Natural killer cell treated with Interleukin-12 subunit alpha and Interleukin-12 subunit beta and Interleukin-15 and Interleukin-18, amount 100 ng/mL, for 72 hours (primary cell): ENCODE results near the gene OSBPL6. TPM values are rescaled to one million over a fixed set of nuclear protein-coding genes. Genes with fewer than 3 reads are reported as not detected.

Experiments
- ATAC-seq, 2 donors: fragments of 150-1000 bp; cut with Tn5 transposase in 1 of 2; sonication (Bioruptor Pico), chemical (Tn5 transposase) in 1 of 2; 2 replicates each; pipeline ENCODE4 v1.10.0; 2021
- DNase-seq: peaks from one replicate; pipeline ENCODE4 v3.0.0; 2022; ENCODE audit warnings: low spot score
- H3K27ac Mint-ChIP-seq, 2 donors: 1 replicate in 1 of 2; 2 replicates in 1 of 2; pipeline ENCODE4 v1.8.0; 2022; ENCODE audit warnings: mixed read lengths in 2 of 2, mild to moderate bottlenecking in 1 of 2, moderate library complexity in 1 of 2
- H3K27me3 Mint-ChIP-seq, 2 donors: 1 replicate in 1 of 2; 2 replicates in 1 of 2; pipeline ENCODE4 v1.8.0; 2022; ENCODE audit warnings: mixed read lengths in 2 of 2
- H3K36me3 Mint-ChIP-seq: one replicate; pipeline ENCODE4 v1.8.0; 2022; ENCODE audit warnings: mixed read lengths
- H3K4me1 Mint-ChIP-seq, 2 donors: 1 replicate in 1 of 2; 2 replicates in 1 of 2; pipeline ENCODE4 v1.8.0; 2022; ENCODE audit warnings: low read depth in 2 of 2, mixed read lengths in 2 of 2, mild to moderate bottlenecking in 1 of 2
- H3K4me3 Mint-ChIP-seq: one replicate; pipeline ENCODE4 v1.8.0; 2022; ENCODE audit warnings: mixed read lengths
- H3K9me3 Mint-ChIP-seq: 2 replicates; pipeline ENCODE4 v1.8.0; 2022; ENCODE audit warnings: mixed read lengths
- total RNA-seq, 2 donors: library from RNA; stranded (reverse); gene quantifications; one replicate each; pipeline ENCODE4 v1.2.3, GENCODE V29; 2022

OSBPL6 gene
- total RNA-seq, 2 donors from 2014 or later: 0.33 to 0.42 TPM

DNA sequence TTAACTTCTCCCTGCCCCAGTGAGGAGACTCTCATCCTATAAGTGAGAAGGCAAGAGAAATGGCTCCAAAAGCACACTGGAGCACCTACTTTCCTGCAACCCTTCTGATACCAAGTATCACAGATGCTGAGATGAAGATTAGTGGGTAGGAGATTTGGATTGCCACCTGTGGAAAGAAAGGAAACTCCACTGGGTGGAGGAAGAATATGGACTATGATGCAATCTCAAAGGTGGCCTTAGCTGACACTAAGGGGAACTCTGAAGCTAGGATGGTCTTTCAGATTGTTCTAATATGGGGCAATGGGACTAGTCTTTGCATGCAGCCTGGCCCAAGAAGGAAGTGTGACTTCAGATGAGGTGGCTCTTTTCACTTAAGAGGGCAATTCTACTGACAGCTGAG lies 235.0 kb downstream of the OSBPL6 start:
- Mint-ChIP-seq H3K4me3 (no peak overlapping the region), H3K4me1 (peaks cover 0 to 6% of the 10 kb centered on the region in 2 donors), H3K36me3 (peaks cover 29% of the 10 kb centered on the region), H3K27me3 (no peaks in the 10 kb centered on the region), H3K9me3 (no peaks in the 10 kb centered on the region), H3K27ac (no peak overlapping the region)
- DNase-seq (no peak), ATAC-seq (no peak)

DNA sequence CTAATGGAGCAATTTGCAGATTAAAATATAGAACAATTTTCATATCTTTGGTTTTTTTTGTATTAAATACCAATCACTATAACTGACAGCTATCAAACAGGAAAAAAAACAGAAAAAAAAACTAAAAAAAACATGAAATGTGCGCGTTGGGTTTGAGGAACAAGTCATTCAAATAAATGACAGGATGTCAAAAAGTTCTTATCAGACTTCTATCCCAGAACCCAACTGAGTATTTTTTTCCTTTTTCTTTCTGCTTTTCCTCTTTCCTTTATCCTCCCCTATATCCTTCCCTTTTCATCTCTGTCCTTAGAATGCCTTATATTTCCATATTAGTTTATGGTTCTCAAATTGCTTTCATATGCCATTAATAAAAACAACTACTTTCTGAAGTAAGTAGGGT lies 242.3 kb downstream of the OSBPL6 start:
- Mint-ChIP-seq H3K27ac (no peak overlapping the region), H3K36me3 (peaks cover 20% of the 10 kb centered on the region)
- ATAC-seq: no peak

DNA sequence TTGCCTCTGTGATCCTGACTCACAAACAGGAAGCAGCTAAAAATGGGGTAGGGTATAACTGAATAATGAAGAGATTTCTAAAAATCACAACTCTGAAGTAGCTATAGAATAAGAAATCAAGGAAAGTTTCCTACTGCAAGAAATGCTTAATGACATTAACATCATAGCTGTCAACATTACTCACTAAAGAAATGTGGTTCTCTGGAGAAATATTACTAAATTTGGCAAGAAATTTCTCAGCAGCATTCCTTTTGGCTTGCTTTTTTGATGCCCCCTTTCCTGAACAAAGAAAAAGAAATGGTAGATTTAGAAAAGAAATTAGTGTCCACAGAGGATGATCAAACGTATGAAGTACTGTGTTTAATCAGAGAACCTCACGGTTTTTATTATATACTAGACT lies 247.1 kb downstream of the OSBPL6 start:
- DNase-seq (no peak), ATAC-seq (no peak)
- Mint-ChIP-seq H3K36me3 (peaks cover 19% of the 10 kb centered on the region), H3K4me1 (no peaks in the 10 kb centered on the region), H3K27ac (no peak overlapping the region), H3K27me3 (no peaks in the 10 kb centered on the region), H3K4me3 (no peak overlapping the region), H3K9me3 (no peaks in the 10 kb centered on the region)

More for the DNA sequence above, 242.3 kb downstream of the OSBPL6 start:
- H3K9me3 Mint-ChIP-seq: no peaks in the 10 kb centered on the region
- no peaks in the 10 kb centered on the region for H3K27me3 Mint-ChIP-seq
- H3K4me3 Mint-ChIP-seq: no peak overlapping the region
- DNase-seq: no peak
- no peaks in the 10 kb centered on the region for H3K4me1 Mint-ChIP-seq

DNA sequence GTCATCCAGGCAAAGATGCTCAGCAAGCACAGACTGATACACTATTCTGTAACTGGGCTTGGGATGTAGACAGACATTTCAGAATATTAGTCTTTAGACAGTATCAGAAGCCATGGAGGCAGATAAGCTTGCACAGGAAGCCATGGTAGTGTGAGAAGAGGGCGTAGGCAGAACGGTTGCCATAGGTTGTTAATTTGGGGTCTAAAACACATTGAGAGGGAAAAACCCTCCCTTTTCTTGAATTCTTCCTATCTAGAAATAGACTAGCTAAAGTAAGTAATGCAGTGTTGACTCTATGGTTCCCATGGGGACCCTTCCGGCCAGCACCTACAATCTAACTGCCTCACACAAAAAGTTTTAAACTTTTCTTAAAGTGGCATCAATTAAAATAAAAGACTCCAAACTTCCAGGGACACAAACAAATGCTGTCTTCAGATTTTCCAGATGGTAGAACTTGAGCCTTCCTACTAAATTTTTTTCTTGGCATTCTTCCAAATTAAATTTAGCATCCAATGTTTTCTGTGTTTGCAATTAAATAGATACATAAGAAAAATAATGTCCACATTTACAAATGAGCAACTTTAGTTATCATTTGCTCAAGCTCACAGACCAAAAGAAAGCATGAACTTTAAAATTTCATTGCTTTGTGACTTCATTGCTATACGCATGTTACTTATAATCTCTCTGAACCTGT lies 254.8 kb downstream of the OSBPL6 start:
- Mint-ChIP-seq H3K27me3 (no peaks in the 10 kb centered on the region), H3K9me3 (no peaks in the 10 kb centered on the region), H3K27ac (peak overlapping the region in 1 of 2 donors; percentile 39), H3K4me3 (peak overlapping the region; percentile 88), H3K36me3 (peaks cover 13% of the 10 kb centered on the region), H3K4me1 (peaks cover 19 to 29% of the 10 kb centered on the region in 2 donors)
- no peak for ATAC-seq
- no peak for DNase-seq

DNA sequence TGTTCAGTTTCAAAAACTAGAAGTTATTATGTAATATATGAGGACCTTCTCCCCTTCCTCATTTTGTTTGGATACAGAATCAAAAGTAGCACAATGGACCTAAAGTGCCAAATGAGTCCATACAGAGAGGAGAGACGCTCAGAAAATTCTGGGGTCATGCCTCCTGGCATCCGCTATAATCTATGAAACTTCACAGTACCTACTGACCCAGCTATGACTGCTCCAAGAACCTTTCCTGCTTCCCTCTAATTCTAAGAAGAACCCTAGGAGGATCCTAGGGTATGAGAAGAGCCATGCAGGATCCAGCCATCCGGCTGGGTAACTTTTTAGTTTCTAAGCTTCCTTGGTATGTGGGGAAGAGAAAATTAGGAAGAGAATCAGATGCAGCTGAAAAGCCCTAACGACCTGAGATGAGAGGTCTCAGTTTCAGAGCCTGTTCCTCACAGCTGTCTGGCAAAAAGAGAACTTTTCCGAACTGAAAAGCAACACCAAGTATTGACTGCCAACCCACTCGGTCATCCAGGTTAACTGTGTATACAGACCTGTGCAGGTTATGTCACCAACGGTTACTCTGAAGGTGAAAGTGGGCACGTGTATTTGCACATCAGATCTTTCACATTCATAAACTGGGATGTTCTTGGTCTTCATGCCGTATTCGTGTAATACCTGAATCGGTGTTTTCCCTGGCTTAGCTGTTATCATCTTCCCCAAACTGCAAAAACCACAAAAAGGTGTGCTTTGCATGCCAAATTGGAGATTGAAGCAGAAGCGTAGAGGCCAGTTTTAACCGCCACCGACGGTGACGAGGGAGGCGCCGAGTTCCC lies 255.6 kb downstream of the OSBPL6 start:
- Mint-ChIP-seq H3K36me3 (peaks cover 10% of the 10 kb centered on the region), H3K9me3 (no peaks in the 10 kb centered on the region), H3K4me1 (peaks cover 19 to 29% of the 10 kb centered on the region in 2 donors), H3K27ac (peak overlapping the region; percentile 39 to 74), H3K27me3 (peaks cover 3 to 7% of the 10 kb centered on the region in 2 donors), H3K4me3 (peak overlapping the region; percentile 88)
- DNase-seq (no peak), ATAC-seq (no peak)

DNA sequence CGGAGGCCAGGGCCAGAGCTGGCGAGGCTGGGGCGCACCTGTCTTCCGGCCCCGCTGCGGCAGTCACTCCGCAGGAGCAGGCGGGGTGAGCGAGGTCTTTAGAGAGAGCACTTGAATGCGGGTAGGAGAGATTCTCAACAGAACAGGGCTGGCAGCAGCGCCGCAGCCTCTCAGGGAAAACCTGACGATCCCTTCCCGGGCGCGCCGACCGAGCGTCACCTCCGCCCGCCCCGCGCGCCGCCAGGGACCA lies 256.1 kb downstream of the OSBPL6 start:
- Mint-ChIP-seq H3K36me3 (peaks cover 7% of the 10 kb centered on the region), H3K4me1 (peaks cover 19 to 29% of the 10 kb centered on the region in 2 donors), H3K27ac (peak overlapping the region; percentile 39 to 74), H3K27me3 (peaks cover 3 to 8% of the 10 kb centered on the region in 2 donors), H3K4me3 (peak overlapping the region; percentile 88), H3K9me3 (no peaks in the 10 kb centered on the region)
- DNase-seq (no peak), ATAC-seq (no peak)

DNA sequence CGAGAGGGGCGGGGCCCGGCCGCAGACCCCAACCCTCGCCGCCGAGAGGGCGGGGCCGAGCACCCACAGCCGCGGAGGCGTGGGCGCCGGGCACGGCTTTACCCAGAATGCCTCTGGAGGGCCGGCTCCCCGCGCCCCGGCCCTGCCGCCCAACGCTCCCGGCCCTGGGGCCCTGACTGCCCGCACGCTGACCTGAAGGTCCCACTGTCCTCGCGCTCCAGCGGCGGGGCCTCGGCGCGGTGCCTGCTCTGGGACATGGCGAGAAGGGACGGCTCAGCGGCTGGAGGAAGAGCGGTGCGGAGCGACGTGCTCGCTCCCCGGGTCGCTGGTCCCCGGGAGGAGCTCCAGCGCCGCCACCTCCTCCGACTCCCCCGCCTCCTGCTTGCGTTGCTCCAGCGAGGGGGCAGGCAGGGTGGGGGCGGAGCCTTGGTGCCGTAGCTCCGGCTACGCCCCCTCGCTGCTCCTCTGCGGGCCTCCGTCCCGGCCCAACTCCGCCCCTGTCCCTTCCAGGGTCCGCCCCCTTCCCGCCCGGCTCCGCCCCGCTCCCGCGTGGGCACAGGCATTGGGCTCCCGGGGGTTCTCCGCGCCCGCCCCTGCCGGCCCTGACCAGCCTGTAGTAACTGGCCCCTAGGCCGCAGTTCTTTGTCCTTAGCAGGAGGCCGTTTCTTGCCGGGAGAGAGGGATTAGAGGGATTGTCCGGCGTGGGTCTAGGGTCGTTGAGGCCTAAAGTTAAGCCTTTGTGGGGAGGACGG lies 256.6 kb downstream of the OSBPL6 start, which contains the start of the genes PJVK and PRKRA:
Gene PJVK, plus strand, starts transcription at position 605 of the 752 bp plus-strand sequence. CDS start 2,032 bp downstream, outside the sequence.
Gene PRKRA, minus strand, starts transcription at position 402 of the 752 bp plus-strand sequence. Its CDS starts 145 bp downstream, at position 257.
- H3K4me1 Mint-ChIP-seq: peaks cover 19 to 29% of the 10 kb centered on the region in 2 donors
- peak within 1 kb of the TSS; percentile 88 for H3K4me3 Mint-ChIP-seq
- peak within 1 kb of the TSS; percentile 86 to 89 for H3K27ac Mint-ChIP-seq
- H3K27me3 Mint-ChIP-seq: peaks cover 3 to 8% of the 10 kb centered on the region in 2 donors
- peaks cover 7% of the 10 kb centered on the region for H3K36me3 Mint-ChIP-seq
- DNase-seq: peak; percentile 97
- no peaks in the 10 kb centered on the region for H3K9me3 Mint-ChIP-seq
- ATAC-seq: peak; percentile 99

DNA sequence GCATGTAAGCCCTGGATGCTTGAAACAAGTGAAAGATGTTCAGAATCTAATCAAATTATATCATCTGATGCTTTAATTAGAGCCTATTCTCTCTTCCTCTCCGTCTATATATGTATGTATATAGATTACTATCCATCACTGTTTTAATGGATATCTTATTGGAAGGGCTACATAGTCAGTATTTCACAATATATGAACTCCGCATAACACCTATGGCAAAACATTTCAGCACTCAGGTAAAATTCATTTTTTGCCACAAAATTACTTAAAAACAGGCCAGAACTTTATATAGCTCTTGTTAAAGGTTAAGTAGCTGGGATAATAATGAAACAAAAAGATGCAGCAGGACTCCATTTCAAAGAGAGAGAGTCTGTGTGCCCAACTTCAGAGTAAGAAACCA lies 258.0 kb downstream of the OSBPL6 start:
- Mint-ChIP-seq H3K36me3 (peaks cover 7% of the 10 kb centered on the region), H3K9me3 (no peaks in the 10 kb centered on the region), H3K27ac (no peak overlapping the region), H3K4me3 (peak overlapping the region; percentile 30), H3K4me1 (peaks cover 19 to 29% of the 10 kb centered on the region in 2 donors), H3K27me3 (peaks cover 3 to 8% of the 10 kb centered on the region in 2 donors)
- no peak for DNase-seq
- no peak for ATAC-seq

Other genes with a start within 250 kb of the OSBPL6 start
- gene PDE11A, start 121.7 kb upstream of the OSBPL6 start, total RNA-seq: not detected
- gene RBM45, start 82.1 kb upstream of the OSBPL6 start, total RNA-seq: 10 to 100 TPM; 12.9 to 17.4 TPM